ENCODE measurements around the gene CCDC6. TPM values are rescaled to one million over a fixed set of nuclear protein-coding genes. Genes with fewer than 3 reads are reported as not detected.

Gene CCDC6
- total and polyA plus RNA-seq, 2 of the 8 experiments (the other 6 are each of a cell fraction or from before 2014, with no cell fraction given): 42.2 to 74.4 TPM

GRCh38 chr10:59819265-59819664 is 87.1 kb downstream of the CCDC6 start (continued):
- TF ChIP-seq TAF1 (IDR thresholded peaks at IDR 0.05; ENCODE audit: low read depth, low read length): no peak

Measured in H1 (cell line).